ENCODE results near the gene EHMT1.
"Not testable (repeated sequence)": the region's sequence is repeated elsewhere in the genome, so short reads cannot be mapped to it uniquely, and the experiment has no call there.

Gene EHMT1

GRCh38 chr9:137720571-137721110 lies 101.8 kb downstream of the EHMT1 start:
- no peak for ATAC-seq
- no peak for DNase-seq

GRCh38 chr9:137721479-137721878 lies 102.7 kb downstream of the EHMT1 start:
- ATAC-seq: no peak
- DNase-seq: no peak

- no peak for ATAC-seq
- no peak for DNase-seq
Measured at GRCh38 chr9:137721899-137722298, 103.1 kb downstream of the EHMT1 start.

- DNase-seq (no peak), ATAC-seq (peak; percentile 38)
Measured at GRCh38 chr9:137722481-137722880, 103.7 kb downstream of the EHMT1 start.

GRCh38 chr9:137723356-137723755 lies 104.6 kb downstream of the EHMT1 start:
- DNase-seq, ATAC-seq: not testable (repeated sequence)

- DNase-seq (peak; percentile 25), ATAC-seq (peak; percentile 38)
Measured at GRCh38 chr9:137723783-137724445, 105.1 kb downstream of the EHMT1 start.

GRCh38 chr9:137724818-137725240 lies 106.0 kb downstream of the EHMT1 start:
- DNase-seq (no peak), ATAC-seq (no peak)

GRCh38 chr9:137725598-137725997 lies 106.8 kb downstream of the EHMT1 start:
- DNase-seq (no peak), ATAC-seq (no peak)

- not testable (repeated sequence) for DNase-seq, ATAC-seq
Measured at GRCh38 chr9:137726336-137726735, 107.5 kb downstream of the EHMT1 start.

- DNase-seq (no peak), ATAC-seq (no peak)
Measured at GRCh38 chr9:137726764-137727163, 108.0 kb downstream of the EHMT1 start.

GRCh38 chr9:137727716-137728115 lies 108.9 kb downstream of the EHMT1 start:
- no peak for ATAC-seq
- DNase-seq: no peak

- no peak for ATAC-seq
- DNase-seq: no peak
Measured at GRCh38 chr9:137728444-137729311, 109.9 kb downstream of the EHMT1 start.

GRCh38 chr9:137731216-137731946 lies 112.6 kb downstream of the EHMT1 start:
- DNase-seq (no peak), ATAC-seq (no peak)

GRCh38 chr9:137731947-137732813 lies 113.4 kb downstream of the EHMT1 start:
- ATAC-seq: no peak
- no peak for DNase-seq

GRCh38 chr9:137733429-137733828 lies 114.6 kb downstream of the EHMT1 start:
- no peak for ATAC-seq
- no peak for DNase-seq

- DNase-seq (no peak), ATAC-seq (no peak)
Measured at GRCh38 chr9:137734181-137734580, 115.4 kb downstream of the EHMT1 start.

GRCh38 chr9:137738182-137738696 lies 119.4 kb downstream of the EHMT1 start:
- peak; percentile 40 for ATAC-seq
- not testable (repeated sequence) for DNase-seq

- DNase-seq (no peak), ATAC-seq (no peak)
Measured at GRCh38 chr9:137738703-137739102, 119.9 kb downstream of the EHMT1 start.

- no peak for ATAC-seq
Measured at GRCh38 chr9:137739371-137740309, 120.8 kb downstream of the EHMT1 start.

GRCh38 chr9:137740312-137740711 lies 121.5 kb downstream of the EHMT1 start:
- no peak for ATAC-seq
- DNase-seq: no peak

More at GRCh38 chr9:137739371-137740309, 120.8 kb downstream of the EHMT1 start:
- no peak for DNase-seq

All from stimulated activated naive CD8-positive, alpha-beta T cell treated with anti-CD3 and anti-CD28 coated beads, Interleukin-15, Interleukin-2, amounts not matched to agents 100 U/mL and 50 U/mL, for 24 hours (primary cell).